ENCODE data around the gene SEMA3A. TPM values are rescaled to one million over a fixed set of nuclear protein-coding genes. Genes with fewer than 3 reads are reported as not detected.

The SEMA3A gene
- total RNA-seq, 1 donor from 2014 or later: 6.2 TPM

GRCh38 chr7:84106291-84106690, 88.3 kb downstream of the SEMA3A start:
- DNase-seq (ENCODE audit: low read depth): no peak
- Histone ChIP-seq H3K27me3 (ENCODE audit: control insufficient read depth, insufficient read depth, low read length) (no peaks in the 10 kb centered on the region), H3K4me3 (ENCODE audit: low read depth, low read length) (no peak overlapping the region), H3K36me3 (ENCODE audit: control insufficient read depth, insufficient read depth, low read length) (peaks cover 1% of the 10 kb centered on the region)
- TF ChIP-seq CTCF (IDR thresholded peaks at IDR 0.05; ENCODE audit: insufficient read depth, low read length, poor library complexity, severe bottlenecking): no peak

- TF ChIP-seq CTCF (IDR thresholded peaks at IDR 0.05; ENCODE audit: insufficient read depth, low read length, poor library complexity, severe bottlenecking): no peak
- DNase-seq (ENCODE audit: low read depth): no peak
- peaks cover 1% of the 10 kb centered on the region for H3K36me3 ChIP-seq (ENCODE audit: control insufficient read depth, insufficient read depth, low read length)
- H3K27me3 ChIP-seq (ENCODE audit: control insufficient read depth, insufficient read depth, low read length): no peaks in the 10 kb centered on the region
- no peak overlapping the region for H3K4me3 ChIP-seq (ENCODE audit: low read depth, low read length)
Observed at GRCh38 chr7:84105586-84105985, 89.0 kb downstream of the SEMA3A start.

GRCh38 chr7:84104826-84105225, 89.8 kb downstream of the SEMA3A start:
- TF ChIP-seq CTCF (IDR thresholded peaks at IDR 0.05; ENCODE audit: insufficient read depth, low read length, poor library complexity, severe bottlenecking): no peak
- DNase-seq (ENCODE audit: low read depth): no peak

GRCh38 chr7:84102213-84102612, 92.4 kb downstream of the SEMA3A start:
- TF ChIP-seq CTCF (IDR thresholded peaks at IDR 0.05; ENCODE audit: insufficient read depth, low read length, poor library complexity, severe bottlenecking): no peak
- DNase-seq (ENCODE audit: low read depth): no peak

More at GRCh38 chr7:84104826-84105225, 89.8 kb downstream of the SEMA3A start:
- Histone ChIP-seq H3K27me3 (ENCODE audit: control insufficient read depth, insufficient read depth, low read length) (no peaks in the 10 kb centered on the region), H3K36me3 (ENCODE audit: control insufficient read depth, insufficient read depth, low read length) (no peaks in the 10 kb centered on the region), H3K4me3 (ENCODE audit: low read depth, low read length) (no peak overlapping the region)

GRCh38 chr7:84100866-84101265, 93.7 kb downstream of the SEMA3A start:
- DNase-seq (ENCODE audit: low read depth): peak; percentile 37
- TF ChIP-seq CTCF (IDR thresholded peaks at IDR 0.05; ENCODE audit: insufficient read depth, low read length, poor library complexity, severe bottlenecking): no peak
- H3K27me3 ChIP-seq (ENCODE audit: control insufficient read depth, insufficient read depth, low read length): no peaks in the 10 kb centered on the region

More at GRCh38 chr7:84102213-84102612, 92.4 kb downstream of the SEMA3A start:
- no peaks in the 10 kb centered on the region for H3K36me3 ChIP-seq (ENCODE audit: control insufficient read depth, insufficient read depth, low read length)
- H3K4me3 ChIP-seq (ENCODE audit: low read depth, low read length): no peak overlapping the region
- no peaks in the 10 kb centered on the region for H3K27me3 ChIP-seq (ENCODE audit: control insufficient read depth, insufficient read depth, low read length)

GRCh38 chr7:84095971-84096370, 98.6 kb downstream of the SEMA3A start:
- no peaks in the 10 kb centered on the region for H3K27me3 ChIP-seq (ENCODE audit: control insufficient read depth, insufficient read depth, low read length)
- H3K36me3 ChIP-seq (ENCODE audit: control insufficient read depth, insufficient read depth, low read length): no peaks in the 10 kb centered on the region
- DNase-seq (ENCODE audit: low read depth): no peak
- TF ChIP-seq CTCF (IDR thresholded peaks at IDR 0.05; ENCODE audit: insufficient read depth, low read length, poor library complexity, severe bottlenecking): no peak
- H3K4me3 ChIP-seq (ENCODE audit: low read depth, low read length): no peak overlapping the region

More at GRCh38 chr7:84100866-84101265, 93.7 kb downstream of the SEMA3A start:
- Histone ChIP-seq H3K4me3 (ENCODE audit: low read depth, low read length) (no peak overlapping the region), H3K36me3 (ENCODE audit: control insufficient read depth, insufficient read depth, low read length) (no peaks in the 10 kb centered on the region)
